Esophagus muscularis mucosa (tissue), 4 donors: Measurements from ENCODE around the gene CFAP99.

Experiments used
- CTCF ChIP-seq, 3 experiments: fragments of 200-600 bp in 2 of 3; fragments of 450-650 bp in 1 of 3; sonication (generic) in 2 of 3; IDR thresholded peaks; one replicate each; pipeline ENCODE4 v1.5.1; 2017 to 2019; ENCODE audit warnings: antibody characterized with exemption in 3 of 3, mild to moderate bottlenecking in 2 of 3, moderate library complexity in 1 of 3
- EP300 ChIP-seq: sonication (generic); formaldehyde crosslinking; IDR thresholded peaks from one replicate; pipeline ENCODE4 v1.6.1; 2017; ENCODE audit warnings: antibody characterized with exemption
- POLR2A ChIP-seq: fragments of 450-650 bp; IDR thresholded peaks from one replicate; pipeline ENCODE4 v1.6.1; 2017; ENCODE audit warnings: antibody characterized with exemption, moderate library complexity, mild to moderate bottlenecking, low read depth
- POLR2AphosphoS5 ChIP-seq, 2 donors: sonication (generic); formaldehyde crosslinking; IDR thresholded peaks; one replicate each; pipeline ENCODE4 v1.6.1; 2017; ENCODE audit warnings: antibody characterized with exemption in 2 of 2

GRCh38 chr4:2416564-2417225 is 2.1 kb upstream of the CFAP99 start:
- TF ChIP-seq CTCF (IDR thresholded peaks at IDR 0.05) (no peak), EP300 (no peak), POLR2AphosphoS5 (IDR thresholded peaks at IDR 0.05) (no peak), POLR2A (no peak)
